NT2/D1 (cell line): ENCODE measurements around the gene NDUFAF7.
"Not testable (repeated sequence)": the region's sequence is repeated elsewhere in the genome, so short reads cannot be mapped to it uniquely, and the experiment has no call there.

Experiments
- DNase-seq: peaks from one replicate; pipeline ENCODE4 v3.0.0-alpha.2; 2011; ENCODE audit warnings: low read depth, low spot score
- H3K27me3 ChIP-seq: 2 replicates; pipeline ENCODE4 v1.6.0; 2011; ENCODE audit warnings: mild to moderate bottlenecking; ENCODE audit not compliant: insufficient read length, insufficient read depth
- H3K36me3 ChIP-seq: 2 replicates; pipeline ENCODE4 v1.6.1; 2011; ENCODE audit warnings: mild to moderate bottlenecking, low read length, mixed read lengths; ENCODE audit not compliant: insufficient read depth, insufficient read length
- H3K4me1 ChIP-seq: 2 replicates; pipeline ENCODE4 v1.5.1; 2011; ENCODE audit not compliant: insufficient read depth, insufficient read length
- H3K4me3 ChIP-seq: 2 replicates; pipeline ENCODE4 v1.5.1; 2011; ENCODE audit warnings: low read depth; ENCODE audit not compliant: insufficient read length
- H3K9ac ChIP-seq: 2 replicates; pipeline ENCODE4 v1.6.0; 2011; ENCODE audit warnings: low read depth; ENCODE audit not compliant: insufficient read length
- H3K9me3 ChIP-seq: 2 replicates; pipeline ENCODE4 v1.5.1; 2011; ENCODE audit warnings: mild to moderate bottlenecking, low read length; ENCODE audit not compliant: insufficient read depth
- SUZ12 ChIP-seq: IDR thresholded peaks from 2 replicates; pipeline ENCODE4 v1.6.1; 2011; ENCODE audit not compliant: insufficient read length, insufficient read depth; ENCODE audit errors: extremely low read depth
- YY1 ChIP-seq: IDR thresholded peaks from 2 replicates; pipeline ENCODE4 v1.6.1; 2011; ENCODE audit not compliant: insufficient read length, insufficient read depth
- ZNF274 ChIP-seq: IDR thresholded peaks from 2 replicates; pipeline ENCODE4 v1.6.1; 2011; ENCODE audit warnings: mild to moderate bottlenecking, low read depth, low read length

Gene NDUFAF7

DNA sequence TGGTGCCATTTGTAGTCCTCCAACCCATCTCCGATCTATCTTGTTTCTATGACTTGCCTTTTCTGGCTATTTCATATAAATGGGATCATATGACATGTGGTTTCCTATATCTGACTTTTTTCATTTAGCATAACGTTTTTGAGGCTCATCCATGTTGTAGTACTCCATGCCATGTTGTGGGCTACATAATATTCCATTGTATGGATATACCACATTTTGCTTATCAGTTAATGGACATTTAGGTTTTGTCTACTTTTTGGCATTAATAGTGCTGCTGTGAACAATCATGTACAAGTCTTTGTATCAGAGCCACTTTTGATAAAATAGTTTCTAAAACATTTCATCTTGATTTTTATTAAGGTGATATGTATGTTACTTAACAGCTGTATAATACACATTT lies 27.8 kb upstream of the NDUFAF7 start:
- Histone ChIP-seq H3K36me3 (peaks cover 55% of the 10 kb centered on the region), H3K4me3 (no peak overlapping the region), H3K27me3 (no peaks in the 10 kb centered on the region), H3K4me1 (no peaks in the 10 kb centered on the region), H3K9ac (no peak overlapping the region), H3K9me3 (peaks cover 54% of the 10 kb centered on the region)
- DNase-seq = no peak
- TF ChIP-seq SUZ12 = no peak
- no peak for TF ChIP-seq ZNF274
- no peak for TF ChIP-seq YY1

DNA sequence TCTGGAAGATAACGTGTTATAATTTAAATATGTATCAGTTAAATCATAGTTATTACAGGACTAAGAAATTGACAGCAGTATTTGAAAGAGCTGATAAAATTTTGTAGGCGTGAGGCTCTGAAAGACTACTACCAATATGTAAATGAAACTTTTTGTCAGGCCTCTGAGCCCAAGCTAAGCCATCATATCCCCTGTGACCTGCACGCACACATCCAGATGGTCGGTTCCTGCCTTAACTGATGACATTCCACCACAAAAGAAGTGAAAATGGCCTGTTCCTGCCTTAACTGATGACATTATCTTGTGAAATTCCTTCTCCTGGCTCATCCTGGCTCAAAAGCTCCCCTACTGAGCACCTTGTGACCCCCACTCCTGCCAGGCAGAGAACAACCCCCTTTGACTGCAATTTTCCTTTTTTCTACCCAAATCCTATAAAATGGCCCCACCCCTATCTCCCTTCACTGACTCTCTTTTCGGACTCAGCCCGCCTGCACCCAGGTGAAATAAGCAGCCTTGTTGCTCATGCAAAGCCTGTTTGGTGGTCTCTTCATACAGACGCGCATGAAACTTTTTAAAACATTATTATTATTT lies 26.3 kb upstream of the NDUFAF7 start:
- peaks cover 66% of the 10 kb centered on the region for H3K9me3 ChIP-seq
- not testable (repeated sequence) for H3K9ac ChIP-seq, DNase-seq, H3K4me3 ChIP-seq, H3K4me1 ChIP-seq, H3K27me3 ChIP-seq
- peaks cover 60% of the 10 kb centered on the region for H3K36me3 ChIP-seq

DNA sequence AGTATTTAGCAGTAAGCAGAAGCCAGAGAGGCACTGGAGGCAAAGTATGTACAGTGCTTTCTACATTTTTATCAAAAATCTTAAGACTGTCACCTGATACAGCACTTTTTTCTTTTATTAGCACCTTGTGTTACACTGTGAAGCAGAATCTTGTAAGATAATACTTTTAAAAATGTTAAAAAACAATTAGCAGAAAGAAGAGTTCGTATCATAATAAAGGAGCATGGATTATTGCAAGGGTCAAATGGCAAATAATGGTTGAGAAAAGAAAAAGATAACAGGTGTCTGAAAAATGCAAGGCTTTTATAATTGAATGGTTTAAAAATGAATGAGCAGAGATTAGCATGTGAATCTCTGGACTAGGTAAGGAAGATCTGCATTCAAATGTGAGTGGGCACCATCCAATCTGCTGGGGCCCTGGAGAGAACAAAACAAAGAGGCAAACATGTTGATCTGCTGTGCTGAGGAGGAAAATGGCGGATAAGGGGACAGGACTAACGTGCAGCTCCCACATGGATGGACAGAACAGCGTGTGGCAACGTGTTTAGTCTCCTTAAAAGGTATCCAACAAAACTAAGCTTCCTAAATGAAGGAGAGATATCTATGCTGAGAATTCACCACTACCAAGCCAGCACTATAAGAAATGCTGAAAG lies 25.6 kb upstream of the NDUFAF7 start:
- Histone ChIP-seq H3K27me3 (no peaks in the 10 kb centered on the region), H3K4me3 (no peak overlapping the region), H3K4me1 (no peaks in the 10 kb centered on the region), H3K36me3 (peaks cover 64% of the 10 kb centered on the region), H3K9me3 (peaks cover 66% of the 10 kb centered on the region), H3K9ac (no peak overlapping the region)
- TF ChIP-seq SUZ12 = no peak
- no peak for TF ChIP-seq YY1
- TF ChIP-seq ZNF274 = no peak
- DNase-seq = peak; percentile 74

DNA sequence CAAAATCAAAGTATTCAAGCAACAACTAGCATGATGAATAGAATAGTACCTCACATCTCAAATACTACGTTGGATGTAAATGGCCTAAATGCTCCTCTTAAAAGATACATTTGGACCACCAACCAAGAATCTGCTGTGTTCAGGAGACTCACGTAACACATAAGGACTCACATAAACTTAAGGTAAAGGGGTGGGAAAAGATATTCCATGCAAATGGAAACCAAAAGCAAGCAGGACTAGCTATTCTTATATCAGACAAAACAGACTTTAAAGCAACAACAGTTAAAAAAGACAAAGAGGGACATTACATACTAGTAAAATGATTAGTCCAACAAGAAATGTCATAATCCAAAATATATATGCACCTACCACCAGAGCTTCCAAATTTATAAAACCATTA lies 24.7 kb upstream of the NDUFAF7 start:
- peaks cover 72% of the 10 kb centered on the region for H3K36me3 ChIP-seq
- H3K9me3 ChIP-seq = peaks cover 66% of the 10 kb centered on the region
- not testable (repeated sequence) for H3K4me3 ChIP-seq

DNA sequence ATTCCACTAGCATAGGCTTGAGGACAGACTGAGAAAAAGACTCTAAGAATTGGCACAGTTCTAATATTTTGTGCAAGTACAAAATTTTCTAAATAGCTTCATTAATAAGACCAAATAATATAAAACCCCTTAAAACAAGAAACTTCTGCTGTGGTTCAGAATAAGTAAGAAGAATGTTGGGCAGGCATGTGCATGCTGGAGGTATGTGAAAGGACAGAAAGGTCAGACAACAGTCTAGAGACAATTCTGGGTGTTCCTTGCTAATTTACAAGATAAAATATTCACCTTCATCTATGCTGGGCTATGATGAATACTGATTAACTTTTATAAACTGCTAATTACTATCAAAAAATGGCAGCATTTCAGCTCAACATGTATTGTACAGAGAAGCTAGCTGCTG lies 20.2 kb upstream of the NDUFAF7 start:
- no peak for TF ChIP-seq SUZ12
- no peak for TF ChIP-seq YY1
- TF ChIP-seq ZNF274 = no peak
- Histone ChIP-seq H3K4me3 (no peak overlapping the region), H3K9ac (no peak overlapping the region), H3K27me3 (no peaks in the 10 kb centered on the region), H3K36me3 (peaks cover 81% of the 10 kb centered on the region), H3K4me1 (no peaks in the 10 kb centered on the region), H3K9me3 (peaks cover 36% of the 10 kb centered on the region)
- DNase-seq = no peak

More for the DNA sequence above, 24.7 kb upstream of the NDUFAF7 start:
- not testable (repeated sequence) for H3K4me1 ChIP-seq, H3K9ac ChIP-seq, H3K27me3 ChIP-seq, DNase-seq

- H3K36me3 ChIP-seq = peaks cover 83% of the 10 kb centered on the region
- H3K9ac ChIP-seq = no peak overlapping the region
- TF ChIP-seq SUZ12 (no peak), ZNF274 (no peak), YY1 (no peak)
- H3K27me3 ChIP-seq = no peaks in the 10 kb centered on the region
- peaks cover 29% of the 10 kb centered on the region for H3K9me3 ChIP-seq
- H3K4me3 ChIP-seq = no peak overlapping the region
- DNase-seq = no peak
- no peaks in the 10 kb centered on the region for H3K4me1 ChIP-seq
These were observed 19.5 kb upstream of the NDUFAF7 start for GRCh38 chr2:37211939-37212338.

- Histone ChIP-seq H3K4me3 (no peak overlapping the region), H3K9me3 (no peaks in the 10 kb centered on the region; the same call in 1 of the 2 replicates), H3K36me3 (peaks cover 82% of the 10 kb centered on the region), H3K27me3 (no peaks in the 10 kb centered on the region), H3K9ac (no peak overlapping the region), H3K4me1 (no peaks in the 10 kb centered on the region)
- no peak for DNase-seq
- TF ChIP-seq SUZ12 = no peak
- TF ChIP-seq ZNF274 = no peak
- no peak for TF ChIP-seq YY1
These were observed 16.2 kb upstream of the NDUFAF7 start for GRCh38 chr2:37215250-37215649.
